Thyroid gland (tissue), 4 donors: ENCODE results near the gene SMIM14. TPM values are rescaled to one million over a fixed set of nuclear protein-coding genes. Genes with fewer than 3 reads are reported as not detected.
"Not testable (repeated sequence)": the region's sequence is repeated elsewhere in the genome, so short reads cannot be mapped to it uniquely, and the experiment has no call there.

Experiments used
- DNase-seq, 2 donors: peaks; one replicate each; pipeline ENCODE4 v3.0.0-alpha.2; 2019
- H3K27ac ChIP-seq, 3 donors: fragments of 200-600 bp; sonication (generic); 1 replicate in 2 of 3; 2 replicates in 1 of 3; pipeline ENCODE4 v1.5.1; 2016 to 2019; ENCODE audit warnings: mild to moderate bottlenecking in 1 of 3, moderate library complexity in 1 of 3
- H3K27me3 ChIP-seq: fragments of 200-600 bp; sonication (generic); one replicate; pipeline ENCODE4 v1.5.1; 2019
- H3K36me3 ChIP-seq, 2 donors: fragments of 200-600 bp; sonication (generic); one replicate each; pipeline ENCODE4 v1.5.1; 2016 to 2019
- H3K4me1 ChIP-seq, 2 donors: fragments of 200-600 bp; sonication (generic); one replicate each; pipeline ENCODE4 v1.5.1; 2017 to 2019
- H3K4me3 ChIP-seq, 3 donors: fragments of 200-600 bp; sonication (generic); replicated peaks in 1 of 3; 1 replicate in 2 of 3; 2 replicates in 1 of 3; pipeline ENCODE4 v1.5.1; 2016; ENCODE audit warnings: mild to moderate bottlenecking in 1 of 3
- H3K9me3 ChIP-seq: fragments of 200-600 bp; sonication (generic); one replicate; pipeline ENCODE4 v1.5.1; 2017
- CTCF ChIP-seq, 6 experiments: fragments of 200-600 bp in 3 of 6; fragments of 450-650 bp in 3 of 6; sonication (generic) in 3 of 6; IDR thresholded peaks; one replicate each; pipeline ENCODE4 v1.5.1; 2016 to 2019; ENCODE audit warnings: antibody characterized with exemption in 6 of 6, mild to moderate bottlenecking in 2 of 6, inconsistent platforms in 1 of 6, moderate library complexity in 1 of 6
- POLR2A ChIP-seq, 2 donors: fragments of 450-650 bp; IDR thresholded peaks; one replicate each; pipeline ENCODE4 v1.6.1; 2017; ENCODE audit warnings: antibody characterized with exemption in 2 of 2, mild to moderate bottlenecking in 2 of 2, moderate library complexity in 1 of 2
- WGBS, 2 donors: methylation state at CpG; one replicate each; pipeline ENCODE4 v1.1.5; 2017; 5-methylcytosine and 5-hydroxymethylcytosine counted together
- intact Hi-C: fragments of 100-400 bp; cut with DNase I; formaldehyde crosslinking; loops from one replicate; pipeline ENCODE4 v1.15.1; 2023
- total RNA-seq, 4 donors: library from RNA; depleted of rRNA; stranded (reverse); fragments of >200 nt; gene quantifications; one replicate each; pipeline ENCODE4 v1.2.3, GENCODE V29; 2016

The SMIM14 gene
- total RNA-seq = 10 to 100 TPM; 52.1 to 72.3 (median 59.2) TPM

DNA sequence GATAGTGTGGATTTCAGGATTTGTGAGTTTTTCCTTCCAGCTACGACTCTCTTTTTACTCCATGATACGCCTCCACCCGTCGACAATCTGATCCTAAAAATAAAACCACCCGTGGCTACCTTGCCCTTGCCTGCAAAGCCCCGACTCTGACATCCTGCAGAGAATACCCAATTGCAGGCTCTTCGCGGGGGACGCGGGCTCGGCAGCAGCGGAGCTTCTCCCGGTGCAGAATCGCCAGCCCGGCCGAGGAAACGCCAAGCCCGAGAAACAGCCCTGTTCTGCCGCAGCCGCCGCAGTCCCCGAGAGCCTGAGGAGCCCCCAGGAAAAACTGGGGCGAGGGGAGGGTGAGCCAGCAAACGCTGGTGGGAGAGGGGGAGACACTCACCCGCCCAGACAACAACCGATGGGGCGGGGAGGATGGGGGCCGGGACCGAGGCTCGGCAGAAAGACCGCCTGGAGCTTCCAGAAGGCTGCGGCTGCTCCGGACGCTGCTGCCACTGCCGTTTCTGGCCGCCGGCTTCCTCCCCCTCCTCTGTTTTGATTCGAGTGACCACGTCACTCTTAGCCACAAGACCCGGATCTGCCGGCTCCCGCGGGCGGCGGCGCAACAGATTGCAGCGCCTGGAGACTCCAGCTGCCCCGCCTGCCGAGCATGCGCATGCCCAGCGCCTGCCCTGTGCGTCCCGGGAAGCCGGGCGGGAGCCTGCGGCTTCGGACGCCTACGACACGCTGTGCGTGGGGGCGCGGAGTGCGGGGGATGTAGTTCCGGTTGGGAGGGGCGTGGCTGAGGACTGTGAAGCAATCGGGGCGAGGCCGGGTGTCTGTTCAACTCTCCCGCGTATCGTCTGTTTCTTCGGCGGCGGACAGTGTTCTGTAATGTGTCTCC, at the start of gene SMIM14:
Gene SMIM14 (minus strand): TSS at position 512 of the 886 bp plus-strand sequence. CDS start 33,720 bp downstream, outside the sequence.
- WGBS, 2 donors = 0 to 2% methylated on average over 29 to 32 of the region's 75 CpGs

GRCh38 chr4:39687014-39687413, 48.3 kb upstream of the SMIM14 start:
- DNase-seq = no peak
- intact Hi-C loops = no loop called here
- H3K4me1 ChIP-seq = no peaks in the 10 kb centered on the region
- H3K27ac ChIP-seq = no peak overlapping the region
- TF ChIP-seq CTCF (IDR thresholded peaks at IDR 0.05) (no peak), POLR2A (IDR thresholded peaks at IDR 0.05) (no peak)
- H3K27me3 ChIP-seq = no peaks in the 10 kb centered on the region
- H3K4me3 ChIP-seq = no peak overlapping the region
- H3K36me3 ChIP-seq = no peaks in the 10 kb centered on the region
- no peaks in the 10 kb centered on the region for H3K9me3 ChIP-seq

More for the DNA sequence above, at the start of gene SMIM14:
- Histone ChIP-seq H3K27me3 (no peaks in the 10 kb centered on the region), H3K27ac (peak within 1 kb of the TSS; percentile 94 to 98 (median 95)), H3K36me3 (no peaks in the 10 kb centered on the region), H3K9me3 (no peaks in the 10 kb centered on the region), H3K4me3 (peak within 1 kb of the TSS; percentile 87 to 96 (median 90)), H3K4me1 (peaks cover 0 to 27% of the 10 kb centered on the region in 2 donors)
- peak; percentile 20 to 99 for TF ChIP-seq POLR2A (IDR thresholded peaks at IDR 0.05)
- peak in 4 of 6 experiments; percentile 10 to 57 (median 25) for TF ChIP-seq CTCF (IDR thresholded peaks at IDR 0.05)
- intact Hi-C loops = loop anchor here (5.0 kb wide), 1 partner anchor 111 kb away; the partner anchor contains the start of gene UGDH
- peak; percentile 99 for DNase-seq

DNA sequence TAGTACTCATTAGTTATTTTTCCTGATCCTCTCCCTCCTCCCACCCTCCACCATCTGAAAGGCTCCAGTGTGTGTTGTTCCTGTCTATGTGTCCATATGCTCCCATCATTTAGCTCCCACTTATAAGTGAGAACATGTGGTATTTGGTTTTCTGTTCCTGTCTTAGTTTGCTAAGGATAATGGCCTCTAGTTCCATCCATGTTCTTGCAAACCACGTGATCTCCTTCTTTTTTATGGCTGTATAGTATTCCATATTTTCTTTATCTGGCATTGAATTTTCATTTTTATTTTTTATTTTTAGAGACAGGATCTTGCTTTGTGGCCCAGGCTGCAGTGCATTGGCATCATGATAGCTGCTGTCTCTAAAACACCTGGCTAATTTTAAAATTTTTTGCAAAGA, 47.3 kb upstream of the SMIM14 start:
- 0 to 43% methylated on average over 1 of the region's 1 CpG for WGBS, 2 donors
- DNase-seq = no peak
- no peaks in the 10 kb centered on the region for H3K4me1 ChIP-seq
- H3K27me3 ChIP-seq = no peaks in the 10 kb centered on the region
- H3K9me3 ChIP-seq = no peaks in the 10 kb centered on the region
- intact Hi-C loops = no loop called here
- no peaks in the 10 kb centered on the region for H3K36me3 ChIP-seq
- no peak overlapping the region for H3K4me3 ChIP-seq
- TF ChIP-seq CTCF (IDR thresholded peaks at IDR 0.05) = no peak
- TF ChIP-seq POLR2A (IDR thresholded peaks at IDR 0.05) = no peak
- no peak overlapping the region for H3K27ac ChIP-seq

DNA sequence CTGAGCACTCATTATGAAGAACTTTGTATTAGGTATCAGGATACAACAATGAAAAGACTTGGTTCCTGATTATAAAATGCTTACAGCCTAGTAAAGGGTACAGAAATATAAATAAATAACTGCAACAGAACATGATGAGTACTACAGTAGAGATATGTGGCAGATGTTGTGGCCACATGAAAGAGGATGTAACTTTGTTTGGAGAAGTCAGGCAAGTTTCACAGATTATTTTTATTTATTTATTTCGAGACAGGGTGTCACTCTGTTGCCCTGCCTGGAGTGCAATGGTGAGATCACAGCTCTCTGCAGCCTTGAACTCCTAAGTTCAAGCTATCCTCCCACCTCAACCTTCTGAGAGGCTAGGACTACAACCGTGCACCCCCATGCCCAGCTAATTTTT, 43.5 kb upstream of the SMIM14 start:
- intact Hi-C loops = no loop called here
- no peak for TF ChIP-seq CTCF (IDR thresholded peaks at IDR 0.05)
- no peak for TF ChIP-seq POLR2A (IDR thresholded peaks at IDR 0.05)
- no peak for DNase-seq
- H3K27ac ChIP-seq = no peak overlapping the region
- no peak overlapping the region for H3K4me3 ChIP-seq
- no peaks in the 10 kb centered on the region for H3K9me3 ChIP-seq
- no peaks in the 10 kb centered on the region for H3K36me3 ChIP-seq
- no peaks in the 10 kb centered on the region for H3K4me1 ChIP-seq
- H3K27me3 ChIP-seq = no peaks in the 10 kb centered on the region
- 77 to 83% methylated on average over 2 of the region's 2 CpGs for WGBS, 2 donors

DNA sequence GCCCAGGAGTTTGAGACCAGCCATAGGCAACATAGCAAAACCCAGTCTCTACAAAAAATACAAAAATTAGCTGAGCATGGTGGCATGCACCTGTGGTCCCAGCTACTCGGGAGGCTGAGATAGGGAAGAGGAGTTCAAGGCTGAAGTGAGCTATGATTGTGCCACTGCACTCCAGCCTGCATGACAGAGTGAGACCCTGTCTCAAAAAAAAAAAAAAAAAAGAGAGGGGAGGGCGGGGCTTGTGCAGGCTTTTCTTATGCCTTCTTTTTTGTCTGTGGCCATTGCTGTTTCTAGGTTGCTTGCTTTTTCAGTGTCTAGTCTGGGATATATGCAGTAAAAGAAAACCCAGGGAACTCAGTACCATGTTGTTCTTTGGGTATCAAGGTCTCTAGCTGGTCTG, 42.3 kb upstream of the SMIM14 start:
- H3K27me3 ChIP-seq, intact Hi-C loops, H3K4me1 ChIP-seq, H3K9me3 ChIP-seq, H3K4me3 ChIP-seq, H3K27ac ChIP-seq, DNase-seq, H3K36me3 ChIP-seq: not testable (repeated sequence)
- WGBS, 2 donors = 80 to 82% methylated on average over 2 of the region's 2 CpGs

- H3K4me3 ChIP-seq, H3K27me3 ChIP-seq, H3K9me3 ChIP-seq, H3K36me3 ChIP-seq, DNase-seq, intact Hi-C loops, H3K4me1 ChIP-seq, H3K27ac ChIP-seq: not testable (repeated sequence)
- WGBS, 2 donors = 96 to 97% methylated on average over 10 of the region's 10 CpGs
Observed at GRCh38 chr4:39675681-39676080, 37.0 kb upstream of the SMIM14 start.

GRCh38 chr4:39670296-39670695, 31.6 kb upstream of the SMIM14 start:
- H3K9me3 ChIP-seq, intact Hi-C loops, H3K4me3 ChIP-seq, H3K27ac ChIP-seq, H3K36me3 ChIP-seq, DNase-seq, H3K27me3 ChIP-seq, H3K4me1 ChIP-seq: not testable (repeated sequence)
- 91 to 96% methylated on average over 1 of the region's 1 CpG for WGBS, 2 donors
